Stimulated activated CD8-positive, alpha-beta memory T cell treated with anti-CD3 and anti-CD28 coated beads, Interleukin-4, amount 100 ng/mL, for 4 hours (primary cell): Measurements from ENCODE around the gene DNAH1.

ENCODE experiments used
- DNase-seq, 2 donors: peaks; one replicate each; pipeline ENCODE4 v3.0.0-alpha.2; 2020; ENCODE audit warnings: low read depth in 2 of 2, low spot score in 1 of 2

The DNAH1 gene

DNA sequence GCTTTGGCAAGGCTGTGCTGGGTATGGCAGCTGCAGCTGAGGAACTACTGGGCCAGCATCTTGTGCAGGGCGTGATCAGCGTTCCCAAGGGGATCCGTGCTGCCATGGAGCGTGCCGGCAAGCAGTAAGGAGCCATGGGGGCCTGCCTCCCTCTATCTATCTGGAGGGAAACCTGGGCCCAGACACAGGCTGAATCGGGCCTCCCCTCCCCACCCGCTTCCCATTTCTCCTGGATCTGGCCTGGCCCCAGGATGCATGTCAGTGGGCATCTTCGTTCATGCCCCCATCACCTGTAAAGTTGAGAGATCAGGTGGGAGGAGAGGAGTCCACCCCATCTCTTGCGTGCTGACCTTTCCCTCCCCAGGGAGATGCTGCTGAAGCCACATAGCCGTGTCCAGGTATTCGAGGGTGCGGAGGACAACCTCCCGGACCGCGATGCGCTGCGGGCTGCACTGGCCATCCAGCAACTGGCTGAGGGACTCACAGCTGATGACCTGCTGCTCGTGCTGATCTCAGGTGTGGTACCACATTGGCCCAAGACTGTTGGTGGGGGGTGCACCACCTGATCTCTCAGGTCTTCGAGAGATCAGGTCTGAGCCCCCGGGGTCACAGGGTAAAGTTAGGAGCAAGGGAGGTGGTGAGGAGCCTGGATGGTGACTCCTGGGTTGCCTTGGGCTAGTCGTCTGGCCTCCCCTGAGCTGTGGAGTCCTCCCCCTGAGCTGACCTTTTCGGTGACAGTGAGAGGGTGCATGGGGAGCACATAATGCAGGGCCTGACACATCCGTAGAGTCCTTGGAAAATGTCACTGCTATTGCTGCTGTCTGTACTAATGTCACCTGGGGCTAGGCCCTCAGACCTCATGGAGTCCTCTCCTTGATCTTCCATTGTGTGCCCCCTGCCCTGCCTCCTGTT is 25.3 kb upstream of the DNAH1 start:
- no peak for DNase-seq

DNA sequence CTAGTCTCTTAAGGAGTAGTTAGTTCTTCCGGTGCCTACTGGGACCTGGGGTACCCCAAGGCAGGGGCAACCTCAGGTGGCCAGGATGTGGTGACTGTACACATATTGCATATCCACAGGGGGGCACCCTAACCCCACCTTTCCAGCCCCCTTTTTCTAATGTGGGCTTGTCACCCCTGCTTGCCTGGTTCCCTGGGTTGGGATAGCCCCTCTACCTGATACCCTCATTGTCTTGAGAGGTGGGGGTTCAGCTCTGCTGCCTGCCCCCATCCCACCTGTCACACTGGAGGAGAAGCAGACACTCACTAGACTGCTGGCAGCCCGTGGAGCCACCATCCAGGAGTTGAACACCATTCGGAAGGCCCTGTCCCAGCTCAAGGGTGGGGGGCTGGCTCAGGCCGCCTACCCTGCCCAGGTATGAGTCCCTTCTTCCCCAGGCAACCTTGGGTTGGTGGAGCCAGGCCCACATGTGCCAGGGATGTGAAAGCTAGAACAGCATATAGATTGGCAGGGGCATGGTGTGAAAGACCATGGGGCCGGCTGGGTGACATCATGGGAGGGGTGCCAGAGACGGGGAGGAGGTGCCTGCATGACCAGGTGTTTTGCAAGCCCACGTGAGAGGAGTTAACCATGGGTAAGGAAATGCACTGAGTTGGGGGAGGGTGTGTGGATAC is 24.5 kb upstream of the DNAH1 start:
- DNase-seq: peak in 1 of 2 donors; percentile 13

DNA sequence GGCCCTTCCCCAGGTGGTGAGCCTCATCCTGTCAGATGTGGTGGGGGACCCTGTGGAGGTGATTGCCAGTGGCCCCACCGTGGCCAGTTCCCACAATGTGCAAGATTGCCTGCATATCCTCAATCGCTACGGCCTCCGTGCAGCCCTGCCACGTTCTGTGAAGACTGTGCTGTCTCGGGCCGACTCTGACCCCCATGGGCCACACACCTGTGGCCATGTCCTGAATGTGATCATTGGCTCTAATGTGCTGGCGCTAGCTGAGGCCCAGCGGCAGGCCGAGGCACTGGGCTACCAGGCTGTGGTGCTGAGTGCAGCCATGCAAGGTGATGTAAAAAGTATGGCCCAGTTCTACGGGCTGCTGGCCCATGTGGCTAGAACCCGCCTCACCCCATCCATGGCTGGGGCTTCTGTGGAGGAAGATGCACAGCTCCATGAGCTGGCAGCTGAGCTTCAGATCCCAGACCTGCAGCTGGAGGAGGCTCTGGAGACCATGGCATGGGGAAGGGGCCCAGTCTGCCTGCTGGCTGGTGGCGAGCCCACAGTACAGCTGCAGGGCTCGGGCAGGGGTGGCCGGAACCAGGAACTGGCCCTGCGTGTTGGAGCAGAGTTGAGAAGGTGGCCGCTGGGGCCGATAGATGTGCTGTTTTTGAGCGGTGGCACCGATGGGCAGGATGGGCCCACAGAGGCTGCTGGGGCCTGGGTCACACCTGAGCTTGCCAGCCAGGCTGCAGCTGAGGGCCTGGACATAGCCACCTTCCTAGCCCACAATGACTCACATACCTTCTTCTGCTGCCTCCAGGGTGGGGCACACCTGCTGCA is 23.7 kb upstream of the DNAH1 start:
- no peak for DNase-seq

DNA sequence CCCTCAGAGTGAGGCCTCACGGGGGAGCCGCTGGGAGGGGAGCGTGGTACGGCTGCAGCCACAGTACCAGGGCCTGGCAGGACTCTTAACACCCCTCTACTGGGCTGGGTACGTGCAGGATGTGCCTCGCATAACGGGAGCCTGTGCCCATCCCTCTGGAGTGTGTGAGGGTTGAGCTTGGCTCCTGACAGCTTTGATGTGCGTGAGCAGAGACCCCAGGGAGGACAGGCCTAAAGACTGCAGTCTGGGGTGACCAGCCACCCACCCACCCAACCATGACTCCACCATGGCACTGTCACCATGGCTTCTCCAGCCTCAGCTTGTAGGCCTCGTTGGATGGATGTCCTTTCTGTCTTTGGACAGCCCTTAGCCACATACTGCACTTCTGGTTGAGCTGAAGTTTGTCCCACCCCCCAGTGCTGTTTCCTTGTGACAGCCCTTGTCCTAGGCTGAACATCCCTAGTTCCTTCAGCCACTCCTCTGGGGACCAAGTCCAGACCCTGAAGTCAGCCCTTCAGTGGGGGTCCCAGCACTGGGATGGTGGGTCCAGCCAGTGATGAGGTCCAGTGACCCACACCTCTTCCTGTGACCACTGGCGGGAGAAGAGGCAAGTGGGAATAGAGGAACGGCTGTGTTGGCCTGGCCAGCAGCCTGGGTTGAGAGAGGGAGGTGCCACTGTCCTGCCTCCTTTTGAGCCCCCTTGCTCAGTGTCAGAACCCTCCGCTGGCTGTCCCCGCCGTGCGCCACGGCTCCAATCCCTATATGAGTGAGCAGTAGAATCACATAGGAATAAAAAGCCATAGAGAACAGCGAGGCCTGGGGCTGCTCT is 22.4 kb upstream of the DNAH1 start:
- no peak for DNase-seq

GRCh38 chr3:52294320-52295150 is 21.6 kb upstream of the DNAH1 start:
- no peak for DNase-seq

GRCh38 chr3:52295671-52296208 is 20.4 kb upstream of the DNAH1 start:
- DNase-seq: no peak

GRCh38 chr3:52297242-52298148 is 18.6 kb upstream of the DNAH1 start:
- DNase-seq: no peak

GRCh38 chr3:52298149-52299098 is 17.7 kb upstream of the DNAH1 start:
- no peak for DNase-seq

GRCh38 chr3:52299247-52299878 is 16.8 kb upstream of the DNAH1 start:
- no peak for DNase-seq

DNA sequence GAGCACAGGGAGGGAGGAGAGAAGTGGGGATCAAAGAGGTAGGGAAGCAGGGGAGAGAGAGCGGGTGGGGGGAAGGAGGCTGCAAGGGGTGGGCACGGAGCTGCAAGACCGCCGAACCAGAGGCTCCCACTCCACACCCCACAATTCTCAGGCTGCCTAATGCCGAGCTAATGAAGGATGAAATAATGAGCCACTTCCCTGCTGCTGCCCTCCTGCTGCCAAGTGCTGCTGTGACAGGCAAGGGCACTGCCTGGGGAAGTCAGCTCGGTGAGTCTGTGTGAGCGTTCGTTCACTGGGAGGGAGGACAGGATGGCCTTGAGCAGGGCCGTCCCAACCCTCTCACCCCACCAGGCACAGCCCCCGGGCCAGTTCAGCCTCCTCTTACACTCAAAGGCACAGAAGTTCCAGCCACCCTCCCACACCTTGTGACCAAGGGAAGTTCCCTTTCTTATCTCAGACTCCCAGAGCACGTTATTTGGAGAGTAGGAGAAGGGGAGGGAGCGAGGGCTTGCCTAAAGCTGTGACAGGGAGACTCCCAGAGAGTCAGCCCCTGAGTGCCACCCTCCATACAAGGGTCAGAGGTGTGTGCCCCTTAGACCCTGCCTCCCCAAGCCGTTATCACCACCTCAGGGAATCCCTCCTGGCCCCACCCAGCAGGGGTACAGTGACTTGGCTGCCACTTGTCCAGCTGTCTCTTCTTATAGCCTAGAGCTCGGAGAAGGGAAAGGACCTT is 16.1 kb upstream of the DNAH1 start:
- no peak for DNase-seq

DNA sequence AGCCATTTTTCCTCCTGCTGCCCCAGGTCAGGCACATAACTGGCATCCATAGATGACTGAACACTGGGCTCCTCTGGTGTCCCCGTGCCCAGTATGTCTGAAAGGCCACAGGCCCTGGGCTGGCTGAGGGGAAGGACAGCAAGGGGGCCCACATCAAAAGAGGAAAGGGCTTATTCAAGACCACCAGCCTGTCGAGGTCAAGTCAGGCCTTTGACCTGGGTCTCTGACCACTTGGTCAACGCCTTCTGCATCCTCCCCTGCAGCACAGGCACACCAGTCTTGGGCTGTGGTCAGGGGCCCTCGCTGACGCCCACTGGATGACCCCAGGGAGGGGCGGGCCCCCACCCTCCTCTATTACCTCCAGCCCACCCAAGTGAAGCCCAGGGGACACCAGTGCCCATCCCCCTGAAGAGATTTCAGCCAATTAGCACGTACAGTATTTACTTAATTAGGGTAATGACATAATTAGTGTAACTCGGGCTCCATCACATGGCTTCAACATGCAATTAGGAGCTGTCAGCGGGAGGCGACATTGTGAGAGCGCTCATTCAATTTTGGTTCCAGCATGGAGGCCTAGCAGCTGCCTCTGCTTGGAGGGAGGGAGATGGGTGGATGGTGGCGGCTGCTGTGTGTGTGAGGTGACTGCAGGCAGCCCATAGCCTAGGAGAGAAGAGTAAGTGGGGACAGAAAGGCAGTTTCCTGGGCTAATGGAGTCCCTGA is 13.5 kb upstream of the DNAH1 start:
- DNase-seq: no peak

- DNase-seq: no peak
Measured at GRCh38 chr3:52303811-52304210, 12.3 kb upstream of the DNAH1 start.

DNA sequence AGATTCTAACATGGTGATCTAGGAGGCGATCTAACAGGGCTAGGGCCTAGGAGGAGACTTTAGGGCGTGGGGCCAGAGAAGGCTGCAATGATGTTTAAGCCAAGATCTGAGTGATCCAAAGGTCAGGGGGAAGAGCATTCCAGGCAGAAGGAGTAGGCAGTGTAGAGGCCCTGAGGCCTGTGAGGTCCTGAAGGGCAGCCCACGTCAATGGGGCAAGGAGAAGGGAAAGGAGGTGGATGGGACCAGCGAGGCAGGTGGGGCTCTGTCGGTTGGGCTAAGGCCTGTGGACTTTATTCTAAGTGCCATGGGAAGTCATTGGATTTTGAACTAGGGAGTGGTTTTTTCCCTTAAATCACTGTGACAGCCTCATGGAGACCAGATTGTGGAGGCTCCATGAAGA is 10.2 kb upstream of the DNAH1 start:
- DNase-seq: no peak

DNA sequence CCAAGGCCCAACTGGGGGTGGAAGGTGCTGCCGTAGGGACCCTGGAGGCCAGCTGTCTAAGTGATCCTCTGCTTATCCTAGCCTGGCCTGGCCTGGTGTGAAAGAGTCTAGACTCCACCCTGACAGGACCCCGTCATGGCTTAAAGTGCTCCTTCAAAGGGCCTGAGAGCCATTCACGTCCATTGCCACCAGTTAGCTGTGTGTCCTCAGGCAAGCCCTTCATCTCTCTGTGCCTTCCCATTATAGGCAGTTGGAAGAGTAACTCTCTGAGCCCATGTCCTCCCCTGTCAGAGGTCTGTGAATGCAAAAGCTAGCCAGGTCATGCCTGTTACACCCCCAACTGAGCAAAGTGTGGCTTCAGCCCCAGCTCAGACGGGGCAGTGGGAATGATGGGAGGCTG is 9.1 kb upstream of the DNAH1 start:
- no peak for DNase-seq

- DNase-seq: no peak
Measured at GRCh38 chr3:52308308-52308707, 7.8 kb upstream of the DNAH1 start.
